ENCODE results near the gene PRPH2.

DNA sequence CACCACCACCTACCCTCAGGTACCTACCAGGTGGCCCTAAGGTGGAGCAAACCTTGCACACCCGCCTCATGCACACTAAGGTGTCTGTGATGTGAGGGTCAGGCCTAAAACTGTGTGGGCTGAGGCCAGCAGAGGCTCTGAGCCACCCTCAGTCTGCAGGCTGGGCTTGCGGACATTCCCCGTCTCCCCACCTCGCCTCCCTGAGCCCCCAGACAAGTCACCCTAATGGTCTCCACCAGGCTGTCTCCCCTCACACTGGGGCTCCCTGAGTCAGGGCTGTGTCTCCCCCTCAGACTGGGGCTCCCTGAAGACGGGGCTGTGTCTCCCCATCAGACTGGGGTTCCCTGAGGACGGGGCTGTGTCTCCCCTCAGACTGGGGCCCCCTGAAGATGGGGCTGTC is 12.5 kb downstream of the PRPH2 start:
- TF ChIP-seq, protein P1, sequence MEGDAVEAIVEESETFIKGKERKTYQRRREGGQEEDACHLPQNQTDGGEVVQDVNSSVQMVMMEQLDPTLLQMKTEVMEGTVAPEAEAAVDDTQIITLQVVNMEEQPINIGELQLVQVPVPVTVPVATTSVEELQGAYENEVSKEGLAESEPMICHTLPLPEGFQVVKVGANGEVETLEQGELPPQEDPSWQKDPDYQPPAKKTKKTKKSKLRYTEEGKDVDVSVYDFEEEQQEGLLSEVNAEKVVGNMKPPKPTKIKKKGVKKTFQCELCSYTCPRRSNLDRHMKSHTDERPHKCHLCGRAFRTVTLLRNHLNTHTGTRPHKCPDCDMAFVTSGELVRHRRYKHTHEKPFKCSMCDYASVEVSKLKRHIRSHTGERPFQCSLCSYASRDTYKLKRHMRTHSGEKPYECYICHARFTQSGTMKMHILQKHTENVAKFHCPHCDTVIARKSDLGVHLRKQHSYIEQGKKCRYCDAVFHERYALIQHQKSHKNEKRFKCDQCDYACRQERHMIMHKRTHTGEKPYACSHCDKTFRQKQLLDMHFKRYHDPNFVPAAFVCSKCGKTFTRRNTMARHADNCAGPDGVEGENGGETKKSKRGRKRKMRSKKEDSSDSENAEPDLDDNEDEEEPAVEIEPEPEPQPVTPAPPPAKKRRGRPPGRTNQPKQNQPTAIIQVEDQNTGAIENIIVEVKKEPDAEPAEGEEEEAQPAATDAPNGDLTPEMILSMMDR (conservative IDR thresholded peaks at IDR 0.05): no peak
- TF ChIP-seq EZH2 (IDR thresholded peaks at IDR 0.05; ENCODE audit: low read depth): no peak

Data from PC-9 (cell line).